ENCODE measurements around the gene SORCS3.

GRCh38 chr10:104988686-104989085, 347.6 kb downstream of the SORCS3 start:
- TF ChIP-seq CTCF (IDR thresholded peaks at IDR 0.05) (no peak), POLR2A (IDR thresholded peaks at IDR 0.05) (no peak)

Data from right lobe of liver (tissue), 4 donors.